Neuronal stem cell (in vitro differentiated cells): ENCODE measurements around the gene TBXAS1.
A peak's percentile ranks its signal among the peaks of the same experiment; 100 is the strongest.

Experiments
- DNase-seq: peaks from one replicate; pipeline ENCODE4 v3.0.0-alpha.2; 2013; ENCODE audit warnings: low spot score
- H2AFZ ChIP-seq: one replicate; pipeline ENCODE4 v1.6.1; 2013; ENCODE audit warnings: mild to moderate bottlenecking, low read length, inconsistent platforms
- H2AK5ac ChIP-seq: 2 replicates; pipeline ENCODE4 v1.6.1; 2013; ENCODE audit warnings: low read depth, mild to moderate bottlenecking, inconsistent platforms, low read length, moderate library complexity, mixed read lengths
- H2BK120ac ChIP-seq: 2 replicates; pipeline ENCODE4 v1.6.1; 2013; ENCODE audit warnings: low read depth, mild to moderate bottlenecking, inconsistent platforms, low read length, moderate library complexity, mixed read lengths
- H2BK12ac ChIP-seq: one replicate; pipeline ENCODE4 v1.6.1; 2013; ENCODE audit warnings: low read length, inconsistent platforms
- H2BK15ac ChIP-seq: 2 replicates; pipeline ENCODE4 v1.6.1; 2013; ENCODE audit warnings: mild to moderate bottlenecking, low read length, inconsistent platforms, mixed read lengths
- H2BK5ac ChIP-seq: one replicate; pipeline ENCODE4 v1.6.1; 2013; ENCODE audit warnings: inconsistent platforms, mild to moderate bottlenecking, low read length, moderate library complexity
- H3K14ac ChIP-seq: one replicate; pipeline ENCODE4 v1.6.1; 2013; ENCODE audit warnings: low read length, inconsistent platforms
- H3K18ac ChIP-seq: 2 replicates; pipeline ENCODE4 v1.6.1; 2013; ENCODE audit warnings: low read length, inconsistent platforms
- H3K23ac ChIP-seq: 2 replicates; pipeline ENCODE4 v1.6.1; 2013; ENCODE audit warnings: low read depth, mild to moderate bottlenecking, mixed read lengths, low read length, inconsistent platforms; ENCODE audit not compliant: poor library complexity
- H3K27ac ChIP-seq: replicated peaks from 3 replicates; pipeline ENCODE4 v1.5.1; 2013; ENCODE audit warnings: low read length, inconsistent platforms
- H3K27me3 ChIP-seq, 3 experiments: 2 replicates each; pipeline ENCODE4 v1.6.1; 2013; ENCODE audit warnings: low read length in 3 of 3, mild to moderate bottlenecking in 2 of 3, inconsistent platforms in 1 of 3, low read depth in 1 of 3, mixed read lengths in 1 of 3, moderate library complexity in 1 of 3; ENCODE audit not compliant: control insufficient read depth in 3 of 3, insufficient read depth in 3 of 3
- H3K36me3 ChIP-seq, 2 donors: replicated peaks in 1 of 2; 2 replicates each; pipeline ENCODE4 v1.6.1; 2013; ENCODE audit warnings: low read length in 2 of 2; ENCODE audit not compliant: control insufficient read depth in 2 of 2, insufficient read depth in 2 of 2
- H3K4ac ChIP-seq: 2 replicates; pipeline ENCODE4 v1.6.1; 2013; ENCODE audit warnings: inconsistent platforms, mild to moderate bottlenecking, low read length, moderate library complexity
- H3K4me1 ChIP-seq, 2 donors: 1 replicate in 1 of 2; 2 replicates in 1 of 2; pipeline ENCODE4 v1.6.1; 2013; ENCODE audit warnings: low read length in 2 of 2, low read depth in 1 of 2; ENCODE audit not compliant: control insufficient read depth in 2 of 2, insufficient read depth in 1 of 2
- H3K4me2 ChIP-seq: one replicate; pipeline ENCODE4 v1.6.1; 2013; ENCODE audit warnings: mild to moderate bottlenecking, low read length, inconsistent platforms; ENCODE audit not compliant: insufficient read depth, poor library complexity, severe bottlenecking
- H3K4me3 ChIP-seq, 2 donors: 2 replicates each; pipeline ENCODE4 v1.5.1; 2013; ENCODE audit warnings: low read length in 2 of 2, mild to moderate bottlenecking in 2 of 2, inconsistent platforms in 1 of 2, moderate library complexity in 1 of 2
- H3K79me1 ChIP-seq: one replicate; pipeline ENCODE4 v1.6.1; 2013; ENCODE audit warnings: low read depth, mild to moderate bottlenecking, inconsistent platforms, low read length, moderate library complexity
- H3K9ac ChIP-seq: one replicate; pipeline ENCODE4 v1.6.1; 2013; ENCODE audit warnings: mild to moderate bottlenecking, low read depth, low read length, inconsistent platforms; ENCODE audit not compliant: poor library complexity
- H3K9me3 ChIP-seq, 2 donors: replicated peaks in 1 of 2; 2 replicates each; pipeline versions ENCODE3 to v1.6.1; 2013; ENCODE audit warnings: low read length in 2 of 2, mild to moderate bottlenecking in 2 of 2, inconsistent platforms in 1 of 2, low read depth in 1 of 2, mixed read lengths in 1 of 2, moderate library complexity in 1 of 2; ENCODE audit not compliant: control insufficient read depth in 2 of 2, insufficient read depth in 1 of 2
- H4K8ac ChIP-seq: one replicate; pipeline ENCODE4 v1.6.1; 2013; ENCODE audit warnings: low read depth, mild to moderate bottlenecking, inconsistent platforms, low read length, moderate library complexity
- H4K91ac ChIP-seq: one replicate; pipeline ENCODE4 v1.6.1; 2013; ENCODE audit warnings: low read length, low read depth, mild to moderate bottlenecking, inconsistent platforms; ENCODE audit not compliant: poor library complexity
- WGBS, 2 donors: extraction: QIAGEN DNeasy Blood & Tissue Kit; methylation state at CpG; one replicate each; pipeline ENCODE4 v1.1.7; 2013; ENCODE audit warnings: missing lambda C conversion rate in 2 of 2, mixed read lengths in 1 of 2; ENCODE audit not compliant: insufficient read length in 2 of 2, insufficient replicate concordance in 1 of 2; ENCODE audit errors: extremely low coverage in 2 of 2; 5-methylcytosine and 5-hydroxymethylcytosine counted together

Gene TBXAS1

GRCh38 chr7:139899328-139899955 is 70.4 kb downstream of the TBXAS1 start:
- no peak overlapping the region for H2BK5ac ChIP-seq
- H4K91ac ChIP-seq: no peak overlapping the region
- H3K27ac ChIP-seq: no peak overlapping the region
- H3K23ac ChIP-seq: no peak overlapping the region
- no peaks in the 10 kb centered on the region for H3K27me3 ChIP-seq
- H3K9me3 ChIP-seq: no peaks in the 10 kb centered on the region
- no peak overlapping the region for H3K14ac ChIP-seq
- H2BK15ac ChIP-seq: no peak overlapping the region
- H2AFZ ChIP-seq: no peak overlapping the region
- H3K36me3 ChIP-seq: no peaks in the 10 kb centered on the region
- H3K4me1 ChIP-seq: peaks cover 0 to 3% of the 10 kb centered on the region in 2 donors
- no peak overlapping the region for H4K8ac ChIP-seq
- no peak overlapping the region for H3K4me3 ChIP-seq
- H2AK5ac ChIP-seq: no peak overlapping the region
- H3K79me1 ChIP-seq: no peaks in the 10 kb centered on the region
- H3K4me2 ChIP-seq: no peak overlapping the region
- H3K18ac ChIP-seq: no peak overlapping the region
- no peak overlapping the region for H2BK12ac ChIP-seq
- WGBS, 2 donors: no CpG with 5 or more reads among the region's 5 CpGs
- no peak overlapping the region for H2BK120ac ChIP-seq
- no peak overlapping the region for H3K9ac ChIP-seq
- H3K4ac ChIP-seq: no peak overlapping the region
- DNase-seq: no peak

DNA sequence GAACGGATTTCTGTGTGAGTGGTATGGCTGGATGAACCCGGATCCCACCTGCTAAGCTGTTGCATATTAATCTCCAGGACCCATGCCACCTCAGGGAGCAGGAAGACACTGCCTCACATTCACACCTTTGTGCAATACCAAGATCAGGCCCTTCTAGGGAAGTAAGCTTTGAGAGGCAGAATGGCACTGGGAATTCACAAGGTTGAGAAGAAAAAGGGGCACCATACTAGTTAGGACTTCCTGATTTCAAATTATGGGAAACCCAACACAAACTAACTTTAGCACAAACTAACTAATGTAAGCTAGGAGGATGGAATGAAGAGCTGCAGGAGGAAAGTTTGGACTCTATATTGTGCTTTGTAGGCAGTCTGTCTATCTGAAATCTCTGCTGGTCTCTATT is 71.3 kb downstream of the TBXAS1 start:
- DNase-seq: no peak
- Histone ChIP-seq H3K4me1 (peaks cover 0 to 3% of the 10 kb centered on the region in 2 donors), H3K14ac (no peak overlapping the region), H3K9ac (no peak overlapping the region), H4K91ac (no peak overlapping the region), H3K27me3 (no peaks in the 10 kb centered on the region), H2BK5ac (no peak overlapping the region), H2BK12ac (no peak overlapping the region), H3K4me2 (no peak overlapping the region), H2BK120ac (no peak overlapping the region), H3K18ac (no peak overlapping the region), H3K79me1 (no peaks in the 10 kb centered on the region), H4K8ac (no peak overlapping the region), H3K27ac (no peak overlapping the region), H3K9me3 (no peaks in the 10 kb centered on the region), H3K4me3 (no peak overlapping the region), H3K4ac (no peak overlapping the region), H3K23ac (no peak overlapping the region), H3K36me3 (no peaks in the 10 kb centered on the region), H2AK5ac (no peak overlapping the region), H2BK15ac (no peak overlapping the region), H2AFZ (no peak overlapping the region)
- no CpG with 5 or more reads among the region's 2 CpGs for WGBS, 2 donors

- Histone ChIP-seq H2BK15ac (no peak overlapping the region), H2BK120ac (no peak overlapping the region), H2BK12ac (peak overlapping the region; percentile 6), H3K9me3 (no peaks in the 10 kb centered on the region), H3K14ac (no peak overlapping the region), H2AK5ac (no peak overlapping the region), H4K8ac (no peak overlapping the region), H3K79me1 (no peaks in the 10 kb centered on the region), H2BK5ac (no peak overlapping the region), H3K23ac (no peak overlapping the region), H2AFZ (no peak overlapping the region), H3K4me1 (peaks cover 0 to 3% of the 10 kb centered on the region in 2 donors), H4K91ac (no peak overlapping the region), H3K18ac (no peak overlapping the region), H3K27me3 (no peaks in the 10 kb centered on the region), H3K4me2 (no peak overlapping the region), H3K9ac (no peak overlapping the region), H3K4me3 (no peak overlapping the region), H3K4ac (no peak overlapping the region), H3K36me3 (no peaks in the 10 kb centered on the region), H3K27ac (no peak overlapping the region)
- DNase-seq: no peak
- WGBS, 2 donors: no CpG with 5 or more reads among the region's 6 CpGs
Observed at GRCh38 chr7:139901056-139901795, 72.2 kb downstream of the TBXAS1 start.

- Histone ChIP-seq H2BK5ac (no peak overlapping the region), H4K8ac (no peak overlapping the region), H3K23ac (no peak overlapping the region), H3K27ac (no peak overlapping the region), H3K14ac (no peak overlapping the region), H4K91ac (no peak overlapping the region), H2AK5ac (no peak overlapping the region), H3K79me1 (no peaks in the 10 kb centered on the region), H2BK12ac (no peak overlapping the region), H2BK15ac (no peak overlapping the region), H3K9me3 (no peaks in the 10 kb centered on the region), H3K4ac (no peak overlapping the region), H3K18ac (no peak overlapping the region), H3K4me2 (no peak overlapping the region), H3K4me3 (no peak overlapping the region), H3K27me3 (no peaks in the 10 kb centered on the region), H3K9ac (no peak overlapping the region), H3K36me3 (no peaks in the 10 kb centered on the region), H2BK120ac (no peak overlapping the region), H3K4me1 (peaks cover 0 to 3% of the 10 kb centered on the region in 2 donors), H2AFZ (no peak overlapping the region)
- no CpG with 5 or more reads among the region's 3 CpGs for WGBS, 2 donors
- DNase-seq: no peak
Observed at GRCh38 chr7:139901901-139902300, 72.8 kb downstream of the TBXAS1 start.
